ENCODE data around the gene LENG9. TPM values are rescaled to one million over a fixed set of nuclear protein-coding genes. Genes with fewer than 3 reads are reported as not detected.
A peak's percentile ranks its signal among the peaks of the same experiment; 100 is the strongest.

Gene LENG9
- total and polyA plus RNA-seq, 7 experiments from 2014 or later, result 0.09 to 6.1 (median 3.6) TPM

- H3K36me3 Mint-ChIP-seq, result peaks cover 17 to 45% (median 21%) of the 10 kb centered on the region in 5 donors
- intact Hi-C loops (cut with micrococcal nuclease), result no loop called here
- peaks cover 0 to 6% (median 0%) of the 10 kb centered on the region in 11 donors for H3K9me3 Mint-ChIP-seq
- H3K4me3 Mint-ChIP-seq, result no peak overlapping the region
- peak overlapping the region in 2 of 9 donors; percentile 14 to 22 for H3K27ac Mint-ChIP-seq
- no peak overlapping the region for H3K27ac ChIP-seq (ENCODE audit: low read depth, low read length)
- ATAC-seq (no peak), DNase-seq (peak in 1 of 9 donors; percentile 4)
- peaks cover 33 to 50% (median 40%) of the 10 kb centered on the region in 7 donors for H3K4me1 Mint-ChIP-seq
- no peaks in the 10 kb centered on the region for H3K27me3 Mint-ChIP-seq
- no peaks in the 10 kb centered on the region for H3K27me3 ChIP-seq (ENCODE audit: control insufficient read depth in 2 of 2, insufficient read depth in 2 of 2, low read length in 2 of 2)
- H3K36me3 ChIP-seq (ENCODE audit: control insufficient read depth in 2 of 3, insufficient read depth in 3 of 3, low read length in 3 of 3), result peaks cover 46 to 89% (median 57%) of the 10 kb centered on the region in 3 experiments
- H3K4me3 ChIP-seq (ENCODE audit: low read length), result no peak overlapping the region
- POLR2A ChIA-PET, result interaction anchor here (0.5 to 1.6 kb wide), 6 partner anchors 9 to 304 kb away, joined by 3 to 7 read pairs (median 3); partner anchors contain the start of gene LENG9
- CTCF ChIA-PET, result interaction anchor here (1.2 kb wide), 1 partner anchor 63 kb away, joined by 3 read pairs; no protein-coding TSS in a partner anchor
- H3K4me1 ChIP-seq (ENCODE audit: control insufficient read depth in 2 of 2, insufficient read depth in 2 of 2, low read length in 2 of 2), result peaks cover 19 to 25% of the 10 kb centered on the region in 2 donors
- no peaks in the 10 kb centered on the region for H3K9me3 ChIP-seq (ENCODE audit: control insufficient read depth in 2 of 3, low read length in 3 of 3)
Observed at GRCh38 chr19:54453921-54454780, 9.4 kb downstream of the LENG9 start.

GRCh38 chr19:54452626-54453025 is 11.0 kb downstream of the LENG9 start:
- intact Hi-C loops (cut with micrococcal nuclease), result no loop called here
- Histone ChIP-seq H3K36me3 (ENCODE audit: control insufficient read depth in 2 of 3, insufficient read depth in 3 of 3, low read length in 3 of 3) (peaks cover 33 to 80% (median 41%) of the 10 kb centered on the region in 3 experiments), H3K4me1 (ENCODE audit: control insufficient read depth in 2 of 2, insufficient read depth in 2 of 2, low read length in 2 of 2) (peaks cover 19 to 30% of the 10 kb centered on the region in 2 donors), H3K9me3 (ENCODE audit: control insufficient read depth in 2 of 3, low read length in 3 of 3) (no peaks in the 10 kb centered on the region), H3K27me3 (ENCODE audit: control insufficient read depth in 2 of 2, insufficient read depth in 2 of 2, low read length in 2 of 2) (no peaks in the 10 kb centered on the region), H3K4me3 (ENCODE audit: low read length) (no peak overlapping the region), H3K27ac (ENCODE audit: low read depth, low read length) (no peak overlapping the region)
- Mint-ChIP-seq H3K36me3 (peaks cover 4 to 34% (median 19%) of the 10 kb centered on the region in 5 donors), H3K4me3 (peak overlapping the region in 2 of 10 donors; percentile 51 to 63), H3K4me1 (peaks cover 25 to 54% (median 40%) of the 10 kb centered on the region in 7 donors), H3K27ac (peak overlapping the region in 2 of 9 donors; percentile 38 to 76), H3K9me3 (peaks cover 0 to 13% (median 0%) of the 10 kb centered on the region in 11 donors), H3K27me3 (peaks cover 0 to 3% (median 0%) of the 10 kb centered on the region in 5 donors)
- ChIA-PET CTCF (no interaction called here), POLR2A (interaction anchor here (1.4 to 5.1 kb wide), 2 partner anchors 9 to 10 kb away, joined by 7 to 67 read pairs; partner anchors contain the start of gene LENG9)
- DNase-seq (no peak), ATAC-seq (no peak)

GRCh38 chr19:54451997-54452396 is 11.6 kb downstream of the LENG9 start:
- peaks cover 33 to 73% (median 40%) of the 10 kb centered on the region in 3 experiments for H3K36me3 ChIP-seq (ENCODE audit: control insufficient read depth in 2 of 3, insufficient read depth in 3 of 3, low read length in 3 of 3)
- Mint-ChIP-seq H3K4me1 (peaks cover 29 to 58% (median 45%) of the 10 kb centered on the region in 7 donors), H3K36me3 (peaks cover 4 to 34% (median 19%) of the 10 kb centered on the region in 5 donors), H3K4me3 (peak overlapping the region in 4 of 10 donors; percentile 7 to 98 (median 94)), H3K27ac (peak overlapping the region in 3 of 9 donors; percentile 76 to 98 (median 97)), H3K27me3 (peaks cover 0 to 3% (median 0%) of the 10 kb centered on the region in 5 donors), H3K9me3 (peaks cover 0 to 13% (median 0%) of the 10 kb centered on the region in 11 donors)
- intact Hi-C loops (cut with micrococcal nuclease), result no loop called here
- no peaks in the 10 kb centered on the region for H3K9me3 ChIP-seq (ENCODE audit: control insufficient read depth in 2 of 3, low read length in 3 of 3)
- H3K27ac ChIP-seq (ENCODE audit: low read depth, low read length), result peak overlapping the region; percentile 29
- H3K4me3 ChIP-seq (ENCODE audit: low read length), result no peak overlapping the region
- ATAC-seq (no peak), DNase-seq (peak in 1 of 9 donors; percentile 4)
- H3K4me1 ChIP-seq (ENCODE audit: control insufficient read depth in 2 of 2, insufficient read depth in 2 of 2, low read length in 2 of 2), result peaks cover 19 to 36% of the 10 kb centered on the region in 2 donors
- H3K27me3 ChIP-seq (ENCODE audit: control insufficient read depth in 2 of 2, insufficient read depth in 2 of 2, low read length in 2 of 2), result no peaks in the 10 kb centered on the region
- ChIA-PET CTCF (no interaction called here), POLR2A (interaction anchor here (0.6 to 5.1 kb wide), 2 partner anchors 9 to 81 kb away, joined by 4 to 67 read pairs; partner anchors contain the start of gene LENG9)

- Mint-ChIP-seq H3K27me3 (peaks cover 0 to 3% (median 0%) of the 10 kb centered on the region in 5 donors), H3K4me1 (peaks cover 31 to 62% (median 49%) of the 10 kb centered on the region in 7 donors)
Observed at GRCh38 chr19:54451331-54451871, 12.2 kb downstream of the LENG9 start.

DNA sequence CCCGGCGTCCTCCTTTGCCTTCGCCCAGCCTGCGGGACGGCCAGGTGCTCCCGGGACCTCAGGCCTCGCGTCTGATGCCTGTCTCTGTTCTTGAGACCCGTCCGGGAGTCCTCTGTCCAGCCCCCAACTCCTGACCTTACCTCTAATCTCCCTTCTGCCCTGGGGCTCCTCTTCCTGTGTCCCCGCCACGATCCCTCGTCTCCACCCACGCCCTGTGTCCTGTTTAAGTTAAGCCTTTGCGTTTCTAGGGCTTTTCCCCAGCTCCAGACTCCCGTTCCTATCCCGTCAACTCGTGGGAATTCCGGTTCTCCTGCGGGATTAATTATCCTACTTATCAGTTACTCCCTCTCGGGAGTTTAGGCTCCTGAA is 13.9 kb downstream of the LENG9 start:
- H3K4me3 Mint-ChIP-seq, result peak overlapping the region; percentile 93 to 99 (median 97)
- peaks cover 31 to 62% (median 54%) of the 10 kb centered on the region in 7 donors for H3K4me1 Mint-ChIP-seq
- peak overlapping the region; percentile 85 for H3K4me3 ChIP-seq (ENCODE audit: low read length)
- peaks cover 4 to 34% (median 19%) of the 10 kb centered on the region in 5 donors for H3K36me3 Mint-ChIP-seq
- DNase-seq (no peak), ATAC-seq (no peak)
- H3K27me3 ChIP-seq (ENCODE audit: control insufficient read depth in 2 of 2, insufficient read depth in 2 of 2, low read length in 2 of 2), result no peaks in the 10 kb centered on the region
- peaks cover 0 to 3% (median 0%) of the 10 kb centered on the region in 5 donors for H3K27me3 Mint-ChIP-seq
- CTCF ChIA-PET, result no interaction called here
- POLR2A ChIA-PET, result interaction anchor here (1.4 to 5.1 kb wide), 4 partner anchors 12 to 61 kb away, joined by 3 to 67 read pairs (median 23); partner anchors contain the start of gene LENG9
- H3K36me3 ChIP-seq (ENCODE audit: control insufficient read depth in 2 of 3, insufficient read depth in 3 of 3, low read length in 3 of 3), result peaks cover 27 to 61% (median 30%) of the 10 kb centered on the region in 3 experiments
- H3K27ac ChIP-seq (ENCODE audit: low read depth, low read length), result peak overlapping the region; percentile 94
- H3K9me3 Mint-ChIP-seq, result peaks cover 0 to 13% (median 0%) of the 10 kb centered on the region in 11 donors
- no peaks in the 10 kb centered on the region for H3K9me3 ChIP-seq (ENCODE audit: control insufficient read depth in 2 of 3, low read length in 3 of 3)
- intact Hi-C loops (cut with micrococcal nuclease), result loop anchor here (1.0 to 5.0 kb wide), 12 partner anchors 14 to 1347 kb away; partner anchors contain the start of genes LENG9 (in 2 of the 2), MYADM (in 2 of the 2), CNOT3 (in 1 of the 2) and KMT5C (in 1 of the 2)
- peaks cover 19 to 39% of the 10 kb centered on the region in 2 donors for H3K4me1 ChIP-seq (ENCODE audit: control insufficient read depth in 2 of 2, insufficient read depth in 2 of 2, low read length in 2 of 2)
- peak overlapping the region; percentile 96 to 100 (median 99) for H3K27ac Mint-ChIP-seq

More at GRCh38 chr19:54451331-54451871, 12.2 kb downstream of the LENG9 start:
- peak overlapping the region; percentile 85 for H3K4me3 ChIP-seq (ENCODE audit: low read length)
- H3K9me3 ChIP-seq (ENCODE audit: control insufficient read depth in 2 of 3, low read length in 3 of 3), result no peaks in the 10 kb centered on the region
- peaks cover 33 to 67% (median 34%) of the 10 kb centered on the region in 3 experiments for H3K36me3 ChIP-seq (ENCODE audit: control insufficient read depth in 2 of 3, insufficient read depth in 3 of 3, low read length in 3 of 3)
- peak overlapping the region; percentile 94 for H3K27ac ChIP-seq (ENCODE audit: low read depth, low read length)
- CTCF ChIA-PET, result no interaction called here
- intact Hi-C loops (cut with micrococcal nuclease), result no loop called here
- no peak for ATAC-seq
- no peaks in the 10 kb centered on the region for H3K27me3 ChIP-seq (ENCODE audit: control insufficient read depth in 2 of 2, insufficient read depth in 2 of 2, low read length in 2 of 2)
- POLR2A ChIA-PET, result interaction anchor here (0.6 to 5.1 kb wide), 3 partner anchors 10 to 315 kb away, joined by 4 to 67 read pairs (median 7); partner anchors contain the start of gene LENG9
- peak overlapping the region; percentile 80 to 100 (median 98) for H3K27ac Mint-ChIP-seq
- peaks cover 0 to 13% (median 0%) of the 10 kb centered on the region in 11 donors for H3K9me3 Mint-ChIP-seq
- H3K36me3 Mint-ChIP-seq, result peaks cover 4 to 34% (median 19%) of the 10 kb centered on the region in 5 donors
- peak overlapping the region; percentile 93 to 99 (median 97) for H3K4me3 Mint-ChIP-seq
- peaks cover 19 to 39% of the 10 kb centered on the region in 2 donors for H3K4me1 ChIP-seq (ENCODE audit: control insufficient read depth in 2 of 2, insufficient read depth in 2 of 2, low read length in 2 of 2)
- peak in 1 of 9 donors; percentile 3 for DNase-seq
